ENCODE measurements around the gene EPHA6. TPM values are rescaled to one million over a fixed set of nuclear protein-coding genes. Genes with fewer than 3 reads are reported as not detected.

The EPHA6 gene
- total RNA-seq, 1 experiment from 2014 or later = 1.2 TPM

DNA sequence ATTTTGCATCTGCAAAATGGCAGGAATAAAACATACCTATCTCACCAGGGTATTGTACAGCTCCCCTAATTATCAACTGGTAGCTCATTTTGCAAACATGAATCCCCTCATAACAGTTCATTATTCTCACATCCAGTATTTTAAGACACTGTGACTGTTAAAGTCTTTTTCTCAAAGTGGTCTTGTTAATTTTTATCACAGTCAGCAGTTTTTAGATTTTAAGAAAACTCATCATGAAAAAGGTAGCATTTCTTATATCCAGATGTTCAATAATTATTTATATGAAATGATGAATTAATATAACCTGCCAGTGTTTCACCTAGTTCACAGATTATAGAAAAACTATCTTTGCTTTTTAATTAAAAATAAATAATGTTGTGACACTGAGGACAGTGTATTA lies 595.2 kb downstream of the EPHA6 start:
- intact Hi-C loops (cut with micrococcal nuclease; ENCODE audit: unreplicated experiment) = no loop called here
- BruUV-seq (replicated peaks) = no TSS peak
- ChIA-PET POLR2A (ENCODE audit: unreplicated experiment) (no interaction called here), CTCF (no interaction called here)
- H3K4me3 ChIP-seq = no peak overlapping the region
- no peak for DNase-seq
- no peaks in the 10 kb centered on the region for H3K9me2 ChIP-seq (ENCODE audit: insufficient read depth)
- H3F3A ChIP-seq (ENCODE audit: insufficient read depth, low read depth) = no peaks in the 10 kb centered on the region
- H3K4me1 ChIP-seq (replicated peaks; ENCODE audit: insufficient read depth) = no peaks in the 10 kb centered on the region
- TF ChIP-seq, protein P1, sequence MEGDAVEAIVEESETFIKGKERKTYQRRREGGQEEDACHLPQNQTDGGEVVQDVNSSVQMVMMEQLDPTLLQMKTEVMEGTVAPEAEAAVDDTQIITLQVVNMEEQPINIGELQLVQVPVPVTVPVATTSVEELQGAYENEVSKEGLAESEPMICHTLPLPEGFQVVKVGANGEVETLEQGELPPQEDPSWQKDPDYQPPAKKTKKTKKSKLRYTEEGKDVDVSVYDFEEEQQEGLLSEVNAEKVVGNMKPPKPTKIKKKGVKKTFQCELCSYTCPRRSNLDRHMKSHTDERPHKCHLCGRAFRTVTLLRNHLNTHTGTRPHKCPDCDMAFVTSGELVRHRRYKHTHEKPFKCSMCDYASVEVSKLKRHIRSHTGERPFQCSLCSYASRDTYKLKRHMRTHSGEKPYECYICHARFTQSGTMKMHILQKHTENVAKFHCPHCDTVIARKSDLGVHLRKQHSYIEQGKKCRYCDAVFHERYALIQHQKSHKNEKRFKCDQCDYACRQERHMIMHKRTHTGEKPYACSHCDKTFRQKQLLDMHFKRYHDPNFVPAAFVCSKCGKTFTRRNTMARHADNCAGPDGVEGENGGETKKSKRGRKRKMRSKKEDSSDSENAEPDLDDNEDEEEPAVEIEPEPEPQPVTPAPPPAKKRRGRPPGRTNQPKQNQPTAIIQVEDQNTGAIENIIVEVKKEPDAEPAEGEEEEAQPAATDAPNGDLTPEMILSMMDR (conservative IDR thresholded peaks at IDR 0.05) = no peak
- no peak for TF ChIP-seq EZH2 (IDR thresholded peaks at IDR 0.05; ENCODE audit: low read depth)
- no peak overlapping the region for H3K4me2 ChIP-seq
- no peak overlapping the region for H3K27ac ChIP-seq
- no peaks in the 10 kb centered on the region for H4K20me1 ChIP-seq (ENCODE audit: insufficient read depth)
- H3K27me3 ChIP-seq (ENCODE audit: insufficient read depth, low read depth) = no peaks in the 10 kb centered on the region
- no peaks in the 10 kb centered on the region for H3K36me3 ChIP-seq (ENCODE audit: low read depth)
- no peaks in the 10 kb centered on the region for H3K79me2 ChIP-seq (ENCODE audit: low read depth)
- no peak overlapping the region for H2AFZ ChIP-seq
- no peaks in the 10 kb centered on the region for H3K9me3 ChIP-seq (ENCODE audit: insufficient read depth, low read depth)

DNA sequence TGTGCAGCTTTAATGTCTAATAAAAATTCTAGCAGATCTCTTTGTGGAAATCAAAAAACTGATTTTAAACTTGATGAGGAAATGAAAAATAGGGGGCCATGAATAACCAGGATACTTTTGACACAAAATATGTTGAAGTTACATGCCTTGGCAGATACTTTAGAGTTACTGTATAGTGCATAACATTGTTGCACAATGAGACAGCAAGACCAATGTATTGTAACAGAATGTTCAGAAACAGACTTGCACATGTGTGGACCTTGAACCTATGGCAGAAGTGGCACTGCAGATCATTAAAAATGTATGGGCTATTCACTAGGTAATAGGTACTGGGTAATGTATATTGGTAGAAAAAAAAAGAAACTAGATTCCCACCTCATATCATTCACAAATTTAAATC lies 607.2 kb downstream of the EPHA6 start:
- H3K36me3 ChIP-seq (ENCODE audit: low read depth) = no peaks in the 10 kb centered on the region
- no peak for DNase-seq
- no peak for TF ChIP-seq EZH2 (IDR thresholded peaks at IDR 0.05; ENCODE audit: low read depth)
- TF ChIP-seq, protein P1 (conservative IDR thresholded peaks at IDR 0.05) = no peak
- H3K4me1 ChIP-seq (replicated peaks; ENCODE audit: insufficient read depth) = no peaks in the 10 kb centered on the region
- ChIA-PET POLR2A (ENCODE audit: unreplicated experiment) (no interaction called here), CTCF (no interaction called here)
- H4K20me1 ChIP-seq (ENCODE audit: insufficient read depth) = no peaks in the 10 kb centered on the region
- no peaks in the 10 kb centered on the region for H3K79me2 ChIP-seq (ENCODE audit: low read depth)
- no peaks in the 10 kb centered on the region for H3K9me2 ChIP-seq (ENCODE audit: insufficient read depth)
- H2AFZ ChIP-seq = no peak overlapping the region
- intact Hi-C loops (cut with micrococcal nuclease; ENCODE audit: unreplicated experiment) = no loop called here
- H3K27ac ChIP-seq = no peak overlapping the region
- H3K4me2 ChIP-seq = no peak overlapping the region
- no peaks in the 10 kb centered on the region for H3K27me3 ChIP-seq (ENCODE audit: insufficient read depth, low read depth)
- BruUV-seq (replicated peaks) = no TSS peak
- no peaks in the 10 kb centered on the region for H3K9me3 ChIP-seq (ENCODE audit: insufficient read depth, low read depth)
- H3K4me3 ChIP-seq = no peak overlapping the region
- no peaks in the 10 kb centered on the region for H3F3A ChIP-seq (ENCODE audit: insufficient read depth, low read depth)

DNA sequence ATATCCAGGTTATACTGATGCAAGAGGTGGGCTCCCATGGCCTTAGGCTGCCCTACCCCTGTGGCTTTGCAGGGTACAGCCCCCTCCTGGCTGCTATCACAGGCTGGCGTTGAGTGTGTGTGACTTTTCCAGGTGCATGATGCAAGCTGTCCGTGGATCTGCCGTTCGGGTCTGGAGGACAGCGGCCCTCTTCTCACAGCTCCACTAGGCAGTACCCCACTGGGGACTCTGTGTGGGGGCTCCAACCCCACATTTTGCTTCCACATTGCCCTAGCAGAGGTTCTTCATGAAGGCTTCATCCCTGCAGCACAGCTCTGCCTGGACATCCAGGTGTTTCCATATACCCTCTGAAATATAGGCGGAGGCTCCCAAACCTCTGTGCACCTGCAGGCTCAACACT lies 610.6 kb downstream of the EPHA6 start:
- no peaks in the 10 kb centered on the region for H3K9me2 ChIP-seq (ENCODE audit: insufficient read depth)
- ChIA-PET POLR2A (ENCODE audit: unreplicated experiment) (no interaction called here), CTCF (no interaction called here)
- H3K4me3 ChIP-seq = no peak overlapping the region
- intact Hi-C loops (cut with micrococcal nuclease; ENCODE audit: unreplicated experiment) = no loop called here
- no TSS peak for BruUV-seq (replicated peaks)
- no peak overlapping the region for H3K27ac ChIP-seq
- no peaks in the 10 kb centered on the region for H4K20me1 ChIP-seq (ENCODE audit: insufficient read depth)
- no peaks in the 10 kb centered on the region for H3K4me1 ChIP-seq (replicated peaks; ENCODE audit: insufficient read depth)
- no peaks in the 10 kb centered on the region for H3K9me3 ChIP-seq (ENCODE audit: insufficient read depth, low read depth)
- H3F3A ChIP-seq (ENCODE audit: insufficient read depth, low read depth) = no peaks in the 10 kb centered on the region
- no peaks in the 10 kb centered on the region for H3K79me2 ChIP-seq (ENCODE audit: low read depth)
- no peak for DNase-seq
- H2AFZ ChIP-seq = no peak overlapping the region
- no peaks in the 10 kb centered on the region for H3K27me3 ChIP-seq (ENCODE audit: insufficient read depth, low read depth)
- no peak for TF ChIP-seq EZH2 (IDR thresholded peaks at IDR 0.05; ENCODE audit: low read depth)
- TF ChIP-seq, protein P1 (conservative IDR thresholded peaks at IDR 0.05) = no peak
- H3K36me3 ChIP-seq (ENCODE audit: low read depth) = no peaks in the 10 kb centered on the region
- H3K4me2 ChIP-seq = no peak overlapping the region
